Daoy (cell line): ENCODE measurements around the gene PHLDB2. TPM values are rescaled to one million over a fixed set of nuclear protein-coding genes. Genes with fewer than 3 reads are reported as not detected.

Source experiments
- DNase-seq: peaks from one replicate; pipeline ENCODE4 v3.0.0-alpha.2; 2015; ENCODE audit warnings: low read depth
- total RNA-seq: library from RNA; depleted of rRNA; stranded (reverse); fragments of >200 nt; shearing (Covaris generic); gene quantifications from 2 replicates; pipeline ENCODE4 v1.2.3, GENCODE V29; 2014

Gene PHLDB2
- total RNA-seq, 1 experiment from 2014 or later: 73.2 TPM

GRCh38 chr3:111882799-111883198 lies 23.7 kb downstream of the PHLDB2 start:
- no peak for DNase-seq

DNA sequence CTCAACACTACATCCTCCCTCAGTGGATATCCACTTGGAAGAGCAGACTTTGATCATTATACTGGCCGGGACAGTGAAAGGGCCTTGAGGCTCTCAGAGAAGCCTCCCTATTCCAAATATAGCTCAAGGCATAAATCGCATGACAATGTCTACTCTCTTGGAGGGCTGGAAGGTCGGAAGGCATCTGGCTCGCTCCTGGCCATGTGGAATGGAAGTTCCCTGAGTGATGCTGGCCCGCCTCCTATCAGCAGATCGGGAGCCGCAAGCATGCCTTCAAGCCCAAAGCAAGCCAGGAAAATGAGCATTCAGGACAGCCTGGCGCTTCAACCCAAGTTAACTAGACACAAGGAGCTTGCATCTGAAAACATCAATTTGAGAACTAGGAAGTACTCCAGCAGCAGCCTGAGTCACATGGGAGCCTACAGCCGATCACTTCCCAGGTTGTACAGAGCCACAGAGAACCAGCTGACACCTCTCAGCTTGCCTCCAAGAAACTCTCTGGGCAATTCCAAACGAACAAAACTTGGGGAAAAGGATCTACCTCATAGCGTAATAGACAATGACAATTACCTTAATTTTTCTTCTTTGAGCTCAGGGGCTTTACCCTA lies 25.4 kb downstream of the PHLDB2 start:
- no peak for DNase-seq

DNA sequence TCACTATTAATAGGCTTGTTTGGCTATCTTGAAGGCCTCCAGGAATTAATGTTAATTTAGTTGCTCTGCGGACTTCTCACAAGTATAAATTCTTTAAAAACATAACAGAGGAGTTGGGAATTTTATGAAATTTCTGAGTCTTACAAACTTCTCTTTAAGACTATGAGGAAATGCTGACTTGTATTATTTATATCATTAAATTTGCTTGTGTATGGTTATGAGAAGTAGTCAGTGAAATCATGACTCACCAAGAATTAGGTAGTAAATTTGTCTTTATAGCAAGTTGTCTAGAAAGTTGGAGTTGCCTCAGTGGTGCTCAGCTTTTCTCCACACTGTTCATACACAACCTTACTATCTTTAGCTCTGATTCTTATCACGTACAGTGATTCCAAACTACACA lies 26.5 kb downstream of the PHLDB2 start:
- DNase-seq: no peak

- DNase-seq: no peak
These were observed 31.1 kb downstream of the PHLDB2 start for GRCh38 chr3:111890051-111890580.

GRCh38 chr3:111892070-111892469 lies 33.0 kb downstream of the PHLDB2 start:
- no peak for DNase-seq

DNA sequence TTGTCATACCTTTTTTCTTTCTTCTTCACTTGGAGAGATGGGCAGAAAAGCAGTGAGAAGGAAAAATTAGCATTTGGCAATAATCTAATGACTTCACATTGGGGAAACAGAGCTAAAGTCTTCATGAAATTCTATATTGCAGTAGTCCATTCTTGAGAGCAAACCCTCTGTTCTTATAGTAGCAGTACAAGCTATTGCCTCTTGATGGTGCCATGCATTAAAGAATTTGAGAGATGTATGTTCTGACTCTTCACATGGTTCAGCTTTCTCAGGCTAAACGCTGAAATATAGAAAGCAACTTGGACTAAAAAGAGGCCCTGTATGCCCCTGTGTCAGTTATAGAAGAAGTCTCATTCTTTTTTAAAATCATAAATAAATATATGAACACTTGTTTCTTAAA lies 36.0 kb downstream of the PHLDB2 start:
- peak; percentile 36 for DNase-seq

DNA sequence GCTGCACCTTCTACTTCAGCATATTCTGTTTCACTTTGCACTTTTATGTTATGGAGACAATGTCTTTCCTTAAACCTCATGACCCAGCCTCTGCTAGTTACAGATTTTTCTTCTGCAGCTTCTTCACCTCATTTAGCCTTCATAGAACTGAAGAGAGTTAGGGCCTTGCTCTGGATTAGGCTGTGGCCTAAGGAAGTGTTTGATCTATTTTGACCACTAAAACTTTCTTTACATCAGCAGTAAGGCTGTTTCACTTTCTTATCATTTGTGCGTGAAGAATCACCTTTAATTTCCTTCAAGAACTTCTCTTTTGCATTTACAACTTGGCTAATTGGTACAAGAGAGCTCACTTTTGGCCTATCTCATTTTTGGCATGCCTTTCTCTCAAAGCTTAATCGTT lies 40.9 kb downstream of the PHLDB2 start:
- DNase-seq: no peak

DNA sequence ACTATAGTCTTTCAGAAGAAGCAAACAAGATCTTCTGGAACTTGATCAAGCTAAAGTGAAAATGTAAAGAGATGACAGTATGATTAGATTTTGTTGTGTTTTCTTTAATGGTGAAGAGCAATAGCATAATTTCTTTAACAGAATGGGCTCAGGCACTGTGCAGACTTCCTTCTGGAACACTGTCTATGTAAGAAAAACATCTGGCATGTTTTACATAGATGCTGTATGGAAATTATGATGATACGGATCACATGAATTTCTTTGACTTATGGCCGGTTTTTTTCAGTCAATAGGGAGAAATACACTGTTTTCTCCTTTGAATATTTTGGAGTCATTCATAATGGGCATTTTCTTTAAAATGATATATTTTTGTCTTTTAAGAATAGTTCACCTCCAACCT lies 42.6 kb downstream of the PHLDB2 start:
- DNase-seq: no peak

GRCh38 chr3:111902534-111902933 lies 43.5 kb downstream of the PHLDB2 start:
- peak; percentile 38 for DNase-seq

DNA sequence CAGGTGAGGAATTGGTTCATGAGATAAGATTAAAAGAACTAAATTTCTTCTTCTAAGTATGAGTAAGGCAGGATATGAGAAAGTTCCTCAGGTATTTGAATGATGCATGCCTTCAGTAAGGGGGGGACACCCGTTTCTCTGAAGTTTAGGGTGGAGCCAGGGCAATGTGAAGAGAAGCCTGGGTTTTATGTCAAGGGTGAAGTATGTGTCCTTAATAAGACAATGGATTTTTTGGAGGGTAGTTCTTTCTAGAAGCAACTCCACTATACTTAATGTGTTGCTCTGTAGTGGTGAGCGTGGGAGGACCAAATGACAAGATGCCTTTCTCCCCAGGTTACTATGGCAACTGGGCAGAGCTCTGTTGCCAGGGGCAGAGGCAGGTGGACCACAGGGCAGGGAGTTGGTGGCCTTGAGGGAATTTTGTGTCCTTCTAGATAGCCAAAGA lies 44.0 kb downstream of the PHLDB2 start:
- DNase-seq: peak; percentile 90

GRCh38 chr3:111904376-111905241 lies 45.5 kb downstream of the PHLDB2 start:
- DNase-seq: peak; percentile 80

GRCh38 chr3:111906656-111907055 lies 47.6 kb downstream of the PHLDB2 start:
- DNase-seq: peak; percentile 67

GRCh38 chr3:111907151-111907550 lies 48.1 kb downstream of the PHLDB2 start:
- DNase-seq: no peak

- peak; percentile 57 for DNase-seq
These were observed 51.7 kb downstream of the PHLDB2 start for GRCh38 chr3:111910806-111911205.

GRCh38 chr3:111911446-111911845 lies 52.4 kb downstream of the PHLDB2 start:
- no peak for DNase-seq

DNA sequence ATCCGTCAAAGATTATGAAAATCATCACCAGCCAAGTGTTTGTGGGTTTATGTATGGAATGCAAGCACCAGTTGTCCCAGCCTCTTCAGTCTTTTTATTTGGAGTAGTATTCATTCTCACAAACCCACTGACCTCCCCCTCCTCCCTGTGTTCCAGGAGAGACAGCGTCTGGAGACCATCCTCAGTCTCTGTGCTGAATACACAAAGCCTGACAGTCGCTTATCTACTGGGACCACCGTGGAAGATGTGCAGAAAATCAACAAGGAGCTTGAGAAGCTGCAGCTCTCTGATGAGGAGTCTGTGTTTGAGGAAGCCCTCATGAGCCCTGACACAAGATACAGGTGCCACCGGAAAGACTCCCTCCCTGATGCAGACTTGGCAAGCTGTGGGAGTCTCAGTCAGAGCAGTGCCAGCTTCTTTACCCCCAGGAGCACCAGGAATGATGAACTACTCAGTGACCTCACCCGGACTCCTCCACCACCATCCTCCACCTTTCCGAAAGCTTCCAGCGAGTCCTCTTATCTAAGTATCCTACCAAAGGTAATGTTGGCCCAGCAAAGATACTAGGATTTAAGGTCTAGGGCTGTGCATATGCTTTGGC lies 54.2 kb downstream of the PHLDB2 start:
- no peak for DNase-seq

- DNase-seq: no peak
These were observed 56.8 kb downstream of the PHLDB2 start for GRCh38 chr3:111915905-111916304.

- peak; percentile 77 for DNase-seq
These were observed 58.2 kb downstream of the PHLDB2 start for GRCh38 chr3:111917300-111917699.

DNA sequence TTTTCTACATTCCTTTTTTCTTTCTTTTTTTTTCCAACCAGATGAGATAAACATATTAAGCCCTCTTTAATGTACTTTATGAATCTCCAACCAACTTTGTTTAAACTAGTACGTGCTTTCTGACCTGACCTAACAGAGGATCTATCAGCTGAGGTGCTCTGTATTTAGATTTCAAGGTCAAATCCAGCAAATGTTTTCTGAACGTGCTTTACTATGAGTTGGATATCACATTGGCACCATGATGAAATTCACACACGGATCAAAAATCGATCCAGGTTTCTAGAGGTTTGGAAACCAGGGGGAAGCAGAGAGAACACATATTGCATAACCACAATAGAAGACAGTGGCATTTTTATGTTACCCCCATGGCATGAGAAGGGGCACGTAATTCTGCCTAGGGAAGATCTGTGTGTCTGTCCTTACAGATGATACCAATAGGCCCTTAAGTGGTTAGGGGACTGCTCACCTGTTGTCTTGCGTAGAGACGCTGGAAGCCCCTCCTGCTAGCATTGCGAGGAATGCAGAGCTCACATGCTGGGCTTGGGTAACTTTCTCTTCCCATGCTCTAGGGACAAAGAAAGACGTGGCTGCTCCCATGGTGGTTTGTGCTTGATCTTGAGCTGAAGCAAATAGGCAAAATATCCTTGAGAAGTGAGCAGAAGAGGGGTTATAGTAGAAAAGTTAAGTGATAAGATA lies 60.5 kb downstream of the PHLDB2 start:
- no peak for DNase-seq

DNA sequence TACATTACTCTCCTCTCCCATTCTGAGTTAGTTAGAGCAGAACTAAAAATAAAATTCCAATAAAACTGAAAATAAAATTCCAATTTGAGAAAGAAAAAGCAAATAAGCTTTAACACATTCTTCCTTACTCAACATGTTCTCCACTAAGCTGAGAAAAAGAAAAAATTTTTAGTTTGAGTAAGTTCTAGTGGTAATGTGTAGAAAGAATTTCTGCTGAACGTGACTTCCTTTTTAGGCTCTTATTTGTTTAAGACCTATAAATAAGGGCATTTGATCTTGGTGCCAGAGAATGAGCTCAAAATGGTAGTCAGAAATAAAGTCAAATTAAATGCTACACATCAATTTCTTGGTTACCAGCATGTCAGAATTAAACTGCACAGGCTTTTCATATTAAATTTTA lies 62.1 kb downstream of the PHLDB2 start:
- no peak for DNase-seq

GRCh38 chr3:111923095-111923771 lies 64.2 kb downstream of the PHLDB2 start:
- DNase-seq: peak; percentile 60
